NCI-H82 (cell line): ENCODE measurements around the gene LRRC70.
"Not testable (repeated sequence)": the region's sequence is repeated elsewhere in the genome, so short reads cannot be mapped to it uniquely, and the experiment has no call there.

Source experiments
- DNase-seq: peaks from one replicate; lab custom pipeline; 2025; lab: John Stamatoyannopoulos, UW

LRRC70 gene

DNA sequence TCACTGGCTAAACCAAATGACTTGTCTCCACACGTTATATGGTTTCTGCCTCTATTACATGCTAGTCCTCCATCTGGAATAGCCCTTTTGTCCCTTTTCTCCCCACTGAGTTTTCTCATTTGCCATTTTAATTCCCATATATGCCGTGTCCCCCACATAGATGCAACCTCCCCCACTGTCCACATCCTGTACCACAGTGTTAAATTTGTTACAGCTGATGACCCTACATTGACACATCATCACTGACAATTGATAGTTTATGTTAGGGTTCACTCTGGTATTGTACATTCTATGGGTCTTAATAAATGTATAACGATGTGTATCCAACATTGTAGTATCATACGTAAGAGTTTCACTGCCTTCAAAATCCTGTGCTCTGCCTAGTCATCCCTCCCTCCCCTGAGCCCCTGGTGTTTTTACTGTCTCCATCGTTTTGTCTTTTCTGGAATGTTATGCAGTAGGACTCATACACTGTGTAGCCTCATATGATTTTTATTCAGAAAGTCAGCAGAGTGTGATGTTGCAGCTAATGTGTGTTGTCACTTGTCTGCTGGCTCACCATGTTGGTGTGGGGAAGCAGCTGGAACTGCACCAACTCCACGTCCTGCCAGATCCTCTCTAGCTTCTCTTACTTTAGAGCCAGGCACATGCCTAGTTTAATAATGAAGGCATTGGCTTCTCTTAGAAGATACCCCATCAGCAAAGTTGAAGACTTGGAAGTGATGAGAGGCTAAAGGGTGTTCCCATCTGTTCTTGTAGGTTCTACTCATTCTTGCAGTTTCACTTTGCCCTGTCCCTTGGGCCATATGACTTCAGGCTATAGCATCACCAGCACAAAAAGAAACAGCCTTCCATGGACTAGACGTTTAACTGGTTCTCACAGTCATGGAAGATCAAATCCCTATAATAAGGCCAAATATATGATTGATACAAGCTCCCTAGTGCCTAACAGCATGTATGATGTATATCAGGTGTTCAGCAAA is 30.2 kb downstream of the LRRC70 start:
- no peak for DNase-seq

DNA sequence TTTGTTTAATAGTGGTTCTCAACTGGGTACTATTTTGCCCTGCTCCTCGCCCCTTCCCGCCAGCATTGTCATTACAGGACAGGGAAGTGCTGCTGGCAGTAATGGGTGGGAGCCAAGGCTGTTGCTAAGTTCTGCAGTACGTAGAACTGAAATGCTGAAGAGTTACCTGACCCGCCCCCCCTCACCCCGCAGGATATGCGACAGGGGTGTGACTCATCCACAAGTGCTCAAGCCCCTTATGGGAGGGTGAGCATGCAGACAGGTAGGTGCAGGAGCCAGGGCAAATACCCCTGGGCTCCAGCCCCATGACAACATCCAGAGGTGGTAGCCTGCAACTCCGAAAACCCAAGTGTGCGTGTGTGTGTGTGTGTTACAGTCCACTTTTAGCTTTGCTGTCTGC is 35.7 kb downstream of the LRRC70 start:
- DNase-seq = no peak

DNA sequence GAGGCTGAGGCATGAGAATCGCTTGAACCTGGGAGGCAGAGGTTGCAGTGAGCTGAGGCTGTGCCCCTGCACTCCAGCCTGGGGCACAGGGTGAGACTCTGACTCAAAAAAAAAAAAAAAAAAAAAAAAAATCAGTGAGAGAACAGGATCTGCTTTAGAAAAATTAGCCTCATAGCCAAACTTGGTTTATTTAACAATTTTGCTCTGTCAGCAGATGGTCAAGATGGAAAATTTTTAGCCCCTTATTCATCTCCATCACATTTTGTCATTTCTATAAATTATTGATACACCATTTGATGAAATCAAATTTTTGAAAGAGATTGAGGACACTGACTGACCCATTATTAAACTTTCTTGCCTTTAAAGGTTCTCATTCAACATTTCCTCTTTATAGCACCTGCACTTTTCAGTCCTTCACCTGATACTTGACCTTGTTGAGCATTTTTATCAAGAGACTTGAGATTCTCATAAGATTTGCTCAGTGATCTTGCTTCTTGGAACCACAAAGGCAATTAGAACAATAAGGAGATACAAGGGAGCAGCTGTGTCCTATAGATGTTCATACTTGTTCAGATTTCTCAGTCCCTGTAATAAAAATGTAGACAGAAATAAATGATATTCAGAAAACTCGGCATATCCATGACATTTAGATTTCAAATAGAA is 38.1 kb downstream of the LRRC70 start:
- DNase-seq = no peak

DNA sequence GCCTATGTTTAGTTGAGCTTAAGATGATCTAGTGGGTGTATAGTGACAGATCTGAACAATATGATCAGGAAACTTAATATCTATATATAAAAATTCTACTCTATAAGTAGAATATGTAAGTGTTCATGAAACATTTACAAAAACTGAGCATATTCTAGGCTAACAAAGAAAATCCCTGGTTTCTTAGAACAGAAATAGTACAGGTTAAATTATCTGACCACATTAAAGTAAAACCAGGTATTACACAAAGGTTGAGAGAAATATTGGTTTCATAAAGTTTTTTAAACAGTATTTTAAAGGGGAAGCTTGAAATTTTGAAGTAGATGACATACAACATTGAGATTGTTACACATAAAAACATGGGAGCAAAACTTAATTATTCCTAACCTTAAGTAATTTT is 39.3 kb downstream of the LRRC70 start:
- no peak for DNase-seq

DNA sequence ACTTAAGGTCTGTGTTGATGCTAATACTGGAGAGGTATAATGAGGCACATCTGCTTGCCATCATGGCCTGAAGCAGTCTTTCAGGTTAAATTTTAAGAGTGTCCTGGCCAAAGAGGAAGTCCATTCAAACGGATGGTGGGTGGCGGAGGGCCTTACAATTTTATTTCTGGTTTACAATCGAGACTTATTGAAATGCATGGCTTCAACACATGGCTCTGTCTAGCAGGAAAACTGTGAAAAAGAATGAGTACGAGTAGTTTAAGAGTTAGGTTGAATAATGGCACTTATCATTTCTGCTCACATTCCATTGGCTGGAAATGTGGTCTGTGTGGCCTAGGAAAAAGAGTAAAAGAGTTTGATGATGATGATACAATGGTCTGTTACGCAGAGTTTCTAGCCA is 42.1 kb downstream of the LRRC70 start:
- no peak for DNase-seq

DNA sequence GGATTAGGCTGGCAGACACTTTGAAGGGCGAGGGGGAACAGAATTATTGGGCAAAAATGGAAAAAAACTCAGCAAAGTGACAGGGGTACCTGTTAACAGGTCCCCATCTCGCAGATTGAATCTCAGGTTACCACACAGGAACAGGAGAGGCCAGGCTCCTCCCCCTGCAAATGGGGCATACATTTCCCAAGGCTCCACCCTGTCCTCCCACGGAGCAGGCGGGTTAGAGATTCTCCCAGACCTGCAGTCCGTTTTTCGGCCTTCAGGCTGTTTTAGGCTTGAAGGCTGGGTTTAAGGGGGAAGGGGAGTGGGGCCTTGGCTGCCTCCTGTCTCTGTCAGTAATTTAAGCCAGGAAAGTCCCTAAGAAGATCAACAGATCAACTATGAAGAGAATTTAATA is 42.7 kb downstream of the LRRC70 start:
- DNase-seq = no peak

DNA sequence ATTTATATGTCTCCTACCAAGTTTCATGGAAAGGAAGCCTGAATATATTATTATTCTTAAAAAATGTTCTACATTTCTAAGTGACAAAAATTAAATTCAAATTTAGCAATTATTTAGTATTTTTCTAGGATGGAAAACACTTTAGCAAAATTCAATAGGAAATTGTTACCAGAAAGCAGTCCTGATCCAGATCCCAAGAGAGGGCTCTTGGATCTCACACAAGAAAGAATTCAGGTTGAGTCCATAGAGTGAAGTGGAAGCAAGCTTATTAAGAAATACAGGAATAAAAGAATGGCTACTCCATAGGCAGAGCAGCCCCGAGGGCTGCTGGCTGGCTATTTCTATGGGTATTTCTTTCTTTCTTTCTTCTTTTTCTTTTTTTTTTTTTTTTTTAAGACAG is 44.7 kb downstream of the LRRC70 start:
- DNase-seq = no peak

DNA sequence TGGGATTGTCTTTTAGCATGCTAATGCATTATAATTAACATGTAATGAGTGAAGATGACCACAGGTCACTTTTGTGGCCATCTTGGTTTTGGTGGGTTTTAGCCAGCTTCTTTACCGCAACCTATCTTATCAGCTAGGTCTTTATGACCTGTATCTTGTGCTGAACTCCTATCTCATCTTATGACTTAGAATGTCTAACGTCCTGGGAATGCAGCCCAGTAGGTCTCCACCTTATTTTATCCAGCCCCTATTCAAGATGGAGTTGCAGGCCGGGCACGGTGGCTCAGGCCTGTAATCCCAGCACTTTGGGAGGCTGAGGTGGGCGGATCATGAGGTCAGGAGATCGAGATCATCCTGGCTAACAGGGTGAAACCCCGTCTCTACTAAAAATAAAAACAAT is 45.8 kb downstream of the LRRC70 start:
- DNase-seq = not testable (repeated sequence)

DNA sequence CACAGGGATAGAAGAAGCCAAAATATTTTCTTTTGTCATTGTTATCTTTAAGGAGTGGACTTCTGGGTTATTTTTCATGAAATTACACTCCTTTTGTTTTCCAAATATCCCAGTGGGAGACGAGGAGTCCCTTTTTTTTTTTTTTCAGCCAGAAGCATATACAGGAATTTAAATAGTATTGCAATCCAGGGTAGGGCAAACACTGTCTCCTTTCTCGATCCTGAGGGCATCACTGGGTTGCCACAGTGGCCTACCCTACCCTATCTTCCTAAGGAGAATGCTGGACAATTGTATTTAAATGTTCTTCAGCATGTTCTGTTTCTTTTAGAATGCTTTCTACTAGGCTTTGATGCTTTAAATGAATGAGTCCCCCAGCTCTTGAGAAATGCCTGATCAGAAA is 47.9 kb downstream of the LRRC70 start:
- no peak for DNase-seq

DNA sequence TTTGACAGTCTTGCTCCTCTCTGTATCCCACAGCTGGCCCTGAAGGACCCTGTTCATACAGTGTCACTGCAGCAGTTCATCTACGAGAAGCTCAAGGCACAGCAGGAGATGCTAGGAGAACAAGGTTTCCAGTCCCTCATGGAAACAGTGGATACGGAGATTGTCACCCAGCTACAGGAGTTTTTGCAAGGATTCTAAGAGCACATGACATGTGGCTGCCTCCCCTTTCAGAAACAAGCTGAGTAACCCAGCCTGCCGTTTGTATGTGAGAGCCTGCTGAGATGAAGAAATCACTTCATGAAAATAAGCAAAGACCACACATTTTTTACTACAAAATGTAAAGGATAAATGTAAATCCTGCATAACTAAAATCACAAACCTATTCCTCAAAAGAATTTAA is 48.5 kb downstream of the LRRC70 start:
- no peak for DNase-seq

DNA sequence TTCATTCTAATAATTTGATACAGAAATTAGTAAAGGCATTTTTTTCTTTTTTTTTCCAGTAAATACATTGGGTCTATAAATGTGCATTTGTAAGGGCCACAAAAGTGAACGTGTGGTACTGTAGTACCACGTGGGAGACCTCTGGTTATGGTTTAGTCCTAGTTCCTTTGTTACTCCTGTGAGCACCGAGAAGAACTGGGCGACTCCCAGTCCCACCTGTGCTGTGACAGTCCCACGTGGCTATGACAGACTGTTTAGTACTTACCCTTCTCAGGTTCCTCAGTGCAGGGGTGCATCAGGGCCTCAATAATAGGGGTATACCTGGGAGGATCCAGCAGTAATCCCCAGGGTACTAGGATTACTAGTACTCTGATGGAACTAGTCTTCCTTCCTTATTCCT is 49.3 kb downstream of the LRRC70 start:
- no peak for DNase-seq
